OCI-LY1 (cell line): Measurements from ENCODE around the gene OR2L3.

Experiments used
- CTCF ChIP-seq: fragments of 200-600 bp; sonication (generic), shearing (Covaris generic); IDR thresholded peaks from 2 replicates; pipeline ENCODE4 v1.5.1; 2017; ENCODE audit warnings: mild to moderate bottlenecking, antibody characterized with exemption, low read length, moderate library complexity, mixed read lengths
- EZH2 ChIP-seq: fragments of 200-600 bp; sonication (generic), shearing (Covaris generic); IDR thresholded peaks from 2 replicates; pipeline ENCODE4 v1.8.0; 2017; ENCODE audit warnings: borderline replicate concordance, mixed run types, mild to moderate bottlenecking, antibody characterized with exemption, low read length, moderate library complexity, mixed read lengths

- TF ChIP-seq CTCF = no peak
- no peak for TF ChIP-seq EZH2
Measured at GRCh38 chr1:248009681-248010080, 37.0 kb upstream of the OR2L3 start.
